ENCODE results near the gene FAM114A1.
"Not testable (repeated sequence)": the region's sequence is repeated elsewhere in the genome, so short reads cannot be mapped to it uniquely, and the experiment has no call there.

Gene FAM114A1

GRCh38 chr4:38898245-38898644 is 30.6 kb downstream of the FAM114A1 start:
- in situ Hi-C loops (cut with MboI; ENCODE audit: low sequenced_read_pairs) = no loop called here

GRCh38 chr4:38902221-38902620 is 34.6 kb downstream of the FAM114A1 start:
- in situ Hi-C loops (cut with MboI; ENCODE audit: low sequenced_read_pairs) = loop anchor here (10.0 kb wide), 1 partner anchor 233 kb away; no protein-coding TSS in a partner anchor

- in situ Hi-C loops (cut with MboI; ENCODE audit: low sequenced_read_pairs) = loop anchor here (10.0 kb wide), 1 partner anchor 232 kb away; no protein-coding TSS in a partner anchor
Observed at GRCh38 chr4:38902695-38903094, 35.1 kb downstream of the FAM114A1 start.

GRCh38 chr4:38904090-38904666 is 36.6 kb downstream of the FAM114A1 start:
- in situ Hi-C loops (cut with MboI; ENCODE audit: low sequenced_read_pairs) = loop anchor here (10.0 kb wide), 1 partner anchor 231 kb away; no protein-coding TSS in a partner anchor

- in situ Hi-C loops (cut with MboI; ENCODE audit: low sequenced_read_pairs) = loop anchor here (10.0 kb wide), 1 partner anchor 230 kb away; no protein-coding TSS in a partner anchor
Observed at GRCh38 chr4:38904682-38905081, 37.1 kb downstream of the FAM114A1 start.

- in situ Hi-C loops (cut with MboI; ENCODE audit: low sequenced_read_pairs) = loop anchor here (10.0 kb wide), 1 partner anchor 229 kb away; no protein-coding TSS in a partner anchor
Observed at GRCh38 chr4:38905652-38906385, 38.2 kb downstream of the FAM114A1 start.

- in situ Hi-C loops (cut with MboI; ENCODE audit: low sequenced_read_pairs) = loop anchor here (10.0 kb wide), 1 partner anchor 227 kb away; no protein-coding TSS in a partner anchor
Observed at GRCh38 chr4:38907696-38908270, 40.2 kb downstream of the FAM114A1 start.

GRCh38 chr4:38909015-38909414 is 41.4 kb downstream of the FAM114A1 start:
- in situ Hi-C loops (cut with MboI; ENCODE audit: low sequenced_read_pairs) = loop anchor here (10.0 kb wide), 1 partner anchor 226 kb away; no protein-coding TSS in a partner anchor

- in situ Hi-C loops (cut with MboI; ENCODE audit: low sequenced_read_pairs) = no loop called here
Observed at GRCh38 chr4:38911257-38911656, 43.7 kb downstream of the FAM114A1 start.

GRCh38 chr4:38914854-38915253 is 47.2 kb downstream of the FAM114A1 start:
- in situ Hi-C loops (cut with MboI; ENCODE audit: low sequenced_read_pairs) = no loop called here

- in situ Hi-C loops (cut with MboI; ENCODE audit: low sequenced_read_pairs) = not testable (repeated sequence)
Observed at GRCh38 chr4:38916267-38916666, 48.7 kb downstream of the FAM114A1 start.

GRCh38 chr4:38917481-38918025 is 49.9 kb downstream of the FAM114A1 start:
- in situ Hi-C loops (cut with MboI; ENCODE audit: low sequenced_read_pairs) = no loop called here

- in situ Hi-C loops (cut with MboI; ENCODE audit: low sequenced_read_pairs) = no loop called here
Observed at GRCh38 chr4:38919494-38919893, 51.9 kb downstream of the FAM114A1 start.

- in situ Hi-C loops (cut with MboI; ENCODE audit: low sequenced_read_pairs) = no loop called here
Observed at GRCh38 chr4:38920186-38920585, 52.6 kb downstream of the FAM114A1 start.

- in situ Hi-C loops (cut with MboI; ENCODE audit: low sequenced_read_pairs) = no loop called here
Observed at GRCh38 chr4:38920677-38921076, 53.1 kb downstream of the FAM114A1 start.

GRCh38 chr4:38921151-38921550 is 53.5 kb downstream of the FAM114A1 start:
- in situ Hi-C loops (cut with MboI; ENCODE audit: low sequenced_read_pairs) = no loop called here

GRCh38 chr4:38923746-38924145 is 56.1 kb downstream of the FAM114A1 start:
- in situ Hi-C loops (cut with MboI; ENCODE audit: low sequenced_read_pairs) = no loop called here

GRCh38 chr4:38924353-38924752 is 56.7 kb downstream of the FAM114A1 start:
- in situ Hi-C loops (cut with MboI; ENCODE audit: low sequenced_read_pairs) = no loop called here

- in situ Hi-C loops (cut with MboI; ENCODE audit: low sequenced_read_pairs) = no loop called here
Observed at GRCh38 chr4:38925492-38926413, 58.1 kb downstream of the FAM114A1 start.

- in situ Hi-C loops (cut with MboI; ENCODE audit: low sequenced_read_pairs) = no loop called here
Observed at GRCh38 chr4:38926896-38927295, 59.3 kb downstream of the FAM114A1 start.
